Measurements from ENCODE around the gene ZSWIM3.
"Not testable (repeated sequence)": the region's sequence is repeated elsewhere in the genome, so short reads cannot be mapped to it uniquely, and the experiment has no call there.

ZSWIM3 gene

DNA sequence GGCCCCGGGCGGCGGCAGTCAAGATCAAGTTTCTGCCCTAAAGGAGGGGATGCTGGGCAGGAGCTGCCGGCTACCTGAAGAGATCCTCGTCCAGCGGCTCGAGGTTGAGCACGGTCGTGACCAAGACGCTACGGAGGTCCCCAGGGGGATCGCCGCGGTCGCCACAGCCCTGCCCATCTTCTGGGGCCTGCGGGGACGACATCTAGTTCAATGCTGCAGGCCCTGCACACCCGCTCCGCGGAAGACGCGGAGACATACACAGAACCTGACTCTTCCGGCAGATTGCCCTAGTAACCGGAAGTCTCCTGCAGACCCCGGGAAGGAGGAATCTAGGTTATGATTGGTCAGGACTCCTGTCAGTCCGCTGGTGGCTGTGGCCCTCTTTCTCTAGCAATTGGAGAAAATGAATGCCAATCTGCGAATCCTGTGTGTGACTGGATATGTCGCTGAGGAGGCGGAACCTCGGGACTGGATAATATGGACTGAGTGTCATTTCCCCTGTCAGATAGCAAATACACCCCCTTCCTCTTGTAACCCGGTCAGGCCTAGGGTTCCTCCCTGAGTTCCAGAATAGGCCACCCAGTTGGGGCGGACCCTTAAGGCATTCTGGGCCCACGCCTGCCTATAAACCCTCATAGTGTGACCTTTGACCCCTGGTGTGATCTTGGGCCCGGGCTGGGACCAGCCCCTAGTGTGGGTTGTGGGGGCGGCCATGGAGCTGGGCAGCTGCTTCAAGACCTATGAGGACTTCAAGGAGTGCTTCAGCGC is at the start of gene ZSWIM3, which contains the start of gene ACOT8:
Gene ZSWIM3 (plus strand): TSS at position 501 of the 768 bp plus-strand sequence. CDS start 212 bp downstream, at position 713.
Gene ACOT8 (minus strand): TSS at position 279 of the 768 bp plus-strand sequence. CDS start 77 bp downstream, at position 202.
- in situ Hi-C loops (cut with MboI; ENCODE audit: low sequenced_read_pairs), result no loop called here

DNA sequence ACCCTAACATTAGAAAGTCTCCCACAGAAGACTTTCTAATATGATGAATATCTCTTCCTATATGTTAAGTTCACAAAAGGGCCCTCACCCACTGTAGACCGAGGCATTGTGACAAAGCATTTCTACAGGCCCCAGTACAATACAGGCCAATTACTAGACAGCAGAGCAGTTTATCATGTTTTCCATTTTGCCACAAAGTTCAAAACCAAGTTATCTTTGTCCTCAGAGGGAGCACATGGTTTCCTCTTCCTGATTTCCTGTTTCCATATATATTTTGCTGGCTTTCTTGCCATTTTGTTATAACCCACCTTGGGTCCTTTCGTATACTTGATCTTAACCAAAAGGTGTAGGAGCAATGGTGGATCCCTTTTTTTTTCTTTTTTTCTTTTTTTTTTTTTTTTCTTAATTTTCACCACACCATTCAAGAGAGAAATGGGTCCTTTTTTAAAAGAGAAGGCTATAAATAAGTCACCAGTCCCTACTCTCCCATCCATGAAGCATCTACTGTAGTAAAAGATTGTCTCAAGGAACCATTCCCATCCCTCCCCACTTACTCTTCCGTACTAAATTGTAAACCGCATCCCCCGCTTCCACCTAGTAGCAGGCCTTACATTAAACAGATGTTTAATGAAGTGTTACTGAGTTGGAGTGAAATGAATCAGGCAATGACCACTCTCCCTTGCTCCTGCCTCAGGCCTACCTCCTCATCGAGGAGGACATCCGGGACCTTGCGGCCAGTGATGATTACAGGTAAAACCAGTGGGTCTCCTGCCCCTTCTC is 47.0 kb upstream of the ZSWIM3 start:
- in situ Hi-C loops (cut with MboI; ENCODE audit: low sequenced_read_pairs), result no loop called here

DNA sequence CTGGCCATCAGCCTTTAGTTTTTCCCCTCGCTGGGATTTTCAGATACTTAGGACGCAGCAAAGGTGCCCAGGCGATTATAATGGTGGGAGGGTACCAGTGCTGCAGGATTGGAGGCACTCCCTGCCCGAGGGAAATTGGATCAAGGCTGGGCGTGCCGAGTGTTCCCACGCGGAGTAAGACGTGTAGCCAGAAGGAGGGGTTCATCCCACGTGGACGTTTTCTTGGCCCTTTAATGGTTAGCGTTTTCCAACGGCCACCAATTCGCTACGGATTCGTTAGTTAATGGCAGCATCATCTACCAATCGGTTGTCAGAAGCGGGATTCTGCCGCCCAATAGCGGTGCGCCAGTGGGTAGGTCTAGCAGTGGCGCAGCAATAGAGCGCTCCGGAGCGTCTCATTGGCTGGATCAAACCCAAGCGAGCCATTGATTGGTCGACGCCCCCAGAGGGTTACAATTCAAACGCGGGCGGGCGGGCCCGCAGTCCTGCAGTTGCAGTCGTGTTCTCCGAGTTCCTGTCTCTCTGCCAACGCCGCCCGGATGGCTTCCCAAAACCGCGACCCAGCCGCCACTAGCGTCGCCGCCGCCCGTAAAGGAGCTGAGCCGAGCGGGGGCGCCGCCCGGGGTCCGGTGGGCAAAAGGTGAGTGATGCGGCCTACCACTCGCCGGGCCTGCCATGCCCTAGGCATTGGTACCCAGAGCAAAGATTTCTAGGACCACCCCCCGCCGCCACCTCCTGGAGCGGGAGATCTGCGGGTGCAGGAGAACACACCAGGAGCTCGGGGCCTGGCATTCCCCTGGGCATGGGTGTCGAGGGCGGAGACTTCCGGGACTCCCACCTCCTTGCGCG is 45.0 kb upstream of the ZSWIM3 start, which contains the start of gene UBE2C:
Gene UBE2C (plus strand): TSS at position 488 of the 849 bp plus-strand sequence. CDS start 52 bp downstream, at position 540.
- in situ Hi-C loops (cut with MboI; ENCODE audit: low sequenced_read_pairs), result no loop called here

DNA sequence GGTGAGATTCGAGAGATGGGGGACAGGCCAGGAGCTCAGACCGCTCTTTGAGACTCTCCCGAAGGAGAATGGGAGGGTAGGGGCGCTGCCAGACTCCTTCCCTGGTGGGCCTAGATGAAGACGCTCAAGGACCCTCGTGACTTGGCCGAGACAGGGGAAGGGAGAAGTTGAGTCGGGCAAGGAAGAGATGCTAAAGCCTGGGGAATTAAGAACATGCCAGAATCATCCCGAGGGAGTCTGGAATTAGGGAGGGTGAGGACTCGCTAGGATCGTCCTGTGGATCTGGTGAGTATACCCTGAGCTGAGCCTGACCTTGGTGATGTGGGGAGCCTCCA is 44.4 kb upstream of the ZSWIM3 start:
- in situ Hi-C loops (cut with MboI; ENCODE audit: low sequenced_read_pairs), result no loop called here

DNA sequence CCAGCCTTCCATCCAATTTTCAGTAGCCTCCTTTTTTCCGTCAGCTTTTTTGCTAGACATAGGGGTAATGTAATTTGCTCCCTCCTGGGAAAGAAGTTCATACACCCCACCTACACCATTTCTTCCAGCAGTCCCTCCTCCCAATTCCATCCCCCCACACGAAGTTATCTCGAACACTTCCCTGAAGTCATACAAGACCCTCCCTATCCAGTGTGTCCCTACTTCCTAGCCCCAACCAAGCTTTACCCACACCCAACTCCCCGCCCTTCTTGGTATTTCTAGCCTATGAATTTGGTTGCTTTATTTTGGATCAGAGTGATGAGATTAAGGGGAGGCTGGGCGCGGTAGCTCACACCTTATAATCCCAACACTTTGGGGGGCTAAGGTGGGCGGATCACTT is 43.9 kb upstream of the ZSWIM3 start:
- in situ Hi-C loops (cut with MboI; ENCODE audit: low sequenced_read_pairs), result no loop called here

DNA sequence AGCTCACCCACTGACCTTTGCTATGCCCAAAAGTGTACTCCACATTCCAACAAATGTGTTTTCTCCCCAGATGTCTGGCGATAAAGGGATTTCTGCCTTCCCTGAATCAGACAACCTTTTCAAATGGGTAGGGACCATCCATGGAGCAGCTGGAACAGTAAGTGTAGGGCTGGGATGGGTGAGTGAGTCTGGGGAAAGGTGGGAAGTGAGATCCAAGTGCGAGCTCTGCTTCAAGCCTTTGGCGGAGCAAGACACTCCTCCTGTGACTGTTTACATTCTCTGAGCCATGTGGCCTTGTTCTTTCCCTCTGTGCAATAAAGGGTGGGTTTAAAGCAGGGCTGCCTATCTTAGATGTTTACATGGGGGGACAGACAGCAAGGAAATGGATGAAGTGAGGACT is 43.1 kb upstream of the ZSWIM3 start:
- in situ Hi-C loops (cut with MboI; ENCODE audit: low sequenced_read_pairs), result no loop called here

DNA sequence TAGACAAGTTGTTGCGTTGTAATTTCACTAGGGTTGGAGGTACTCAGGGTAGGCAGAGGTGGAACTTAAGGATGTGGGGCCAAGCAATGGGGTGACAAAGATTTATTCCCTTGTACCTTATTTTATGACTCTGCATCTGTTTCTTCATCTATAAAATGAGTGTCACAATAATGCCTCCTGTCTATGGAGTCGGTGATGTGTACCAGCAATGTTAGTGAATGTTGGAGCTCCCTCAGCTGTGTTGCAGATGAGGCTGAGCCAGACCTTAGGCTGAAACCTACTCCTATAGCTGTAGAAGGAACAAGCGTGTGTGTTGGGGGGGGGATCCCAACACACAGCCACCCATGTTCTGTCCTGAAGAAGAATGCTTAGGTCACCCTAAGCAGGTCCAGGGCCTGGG is 40.5 kb upstream of the ZSWIM3 start:
- in situ Hi-C loops (cut with MboI; ENCODE audit: low sequenced_read_pairs), result no loop called here

DNA sequence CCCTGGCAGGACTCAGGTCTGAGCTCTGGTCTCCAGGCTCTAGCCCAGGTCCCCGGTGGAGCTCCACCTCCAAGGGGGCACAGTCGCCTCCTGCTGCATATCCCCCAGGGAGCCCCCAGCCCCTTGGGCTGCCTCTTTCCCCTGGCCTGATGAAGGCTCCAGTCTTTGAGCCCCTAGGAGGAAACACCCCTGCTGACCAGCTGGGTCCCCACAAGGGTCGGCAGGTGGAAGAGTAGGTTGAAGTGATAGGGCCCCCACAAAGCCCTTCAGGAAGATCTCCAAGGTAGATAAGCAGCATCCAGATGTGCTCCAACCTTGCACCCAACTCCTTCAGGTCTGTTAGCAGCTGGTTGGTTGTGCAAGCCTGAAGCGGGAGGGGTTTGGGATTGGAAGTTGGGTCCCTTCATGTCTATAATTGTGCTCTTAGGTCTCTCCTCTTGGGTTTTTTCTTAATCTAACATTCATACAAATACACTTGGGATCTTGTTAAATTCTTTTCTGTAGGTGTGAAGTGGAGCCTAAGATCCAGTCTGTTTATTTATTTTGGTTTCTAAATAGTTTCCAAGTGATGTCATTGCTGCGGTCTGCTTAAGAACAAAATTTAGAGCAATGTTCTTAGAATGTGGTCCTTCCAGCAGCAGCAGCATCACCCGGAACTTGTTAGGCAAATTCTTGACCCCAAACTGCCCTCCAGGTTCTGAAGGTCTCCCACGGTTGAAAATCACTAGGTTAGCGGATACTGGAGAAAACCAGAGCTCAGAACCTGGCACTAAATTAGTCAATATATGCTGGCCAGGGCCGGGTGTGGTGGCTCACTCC is 39.8 kb upstream of the ZSWIM3 start:
- in situ Hi-C loops (cut with MboI; ENCODE audit: low sequenced_read_pairs), result no loop called here

DNA sequence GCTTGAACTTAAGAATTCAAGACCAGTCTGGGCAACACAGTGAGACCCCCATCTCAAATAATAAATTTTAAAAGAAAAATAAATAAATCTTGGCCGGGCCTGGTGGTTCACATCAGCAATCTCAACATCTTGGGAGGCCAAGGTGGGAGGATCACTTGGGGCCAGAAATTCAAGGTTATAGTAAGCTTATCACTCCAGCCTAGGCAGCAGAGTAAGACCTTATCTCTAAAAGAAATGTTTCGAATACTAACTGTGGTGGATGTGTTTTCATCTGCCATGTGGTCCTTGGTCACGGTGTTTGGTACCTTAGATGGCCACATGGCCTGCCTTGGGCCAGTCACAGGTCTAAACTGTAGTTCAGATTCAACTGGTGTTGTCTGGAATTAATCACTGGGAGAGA is 39.2 kb upstream of the ZSWIM3 start:
- in situ Hi-C loops (cut with MboI; ENCODE audit: low sequenced_read_pairs), result no loop called here

DNA sequence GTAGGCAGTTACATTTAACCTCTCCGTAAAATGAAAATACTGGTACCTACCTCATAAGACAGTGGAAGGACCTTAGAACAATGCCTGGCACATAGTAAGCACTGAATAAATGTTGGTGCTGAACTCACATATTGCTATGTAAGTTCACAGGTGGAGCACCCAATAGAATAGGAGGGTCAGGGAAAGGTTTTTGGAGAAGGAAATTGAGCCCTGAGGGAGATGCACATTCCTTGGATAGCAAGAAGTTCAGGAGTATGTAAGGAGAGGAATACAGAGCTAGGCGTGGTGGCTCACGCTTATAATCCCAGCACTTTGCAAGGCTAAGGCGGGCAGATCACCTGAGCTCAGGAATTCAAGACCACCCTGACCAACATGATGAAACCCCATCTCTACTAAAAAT is 37.9 kb upstream of the ZSWIM3 start:
- in situ Hi-C loops (cut with MboI; ENCODE audit: low sequenced_read_pairs), result no loop called here

DNA sequence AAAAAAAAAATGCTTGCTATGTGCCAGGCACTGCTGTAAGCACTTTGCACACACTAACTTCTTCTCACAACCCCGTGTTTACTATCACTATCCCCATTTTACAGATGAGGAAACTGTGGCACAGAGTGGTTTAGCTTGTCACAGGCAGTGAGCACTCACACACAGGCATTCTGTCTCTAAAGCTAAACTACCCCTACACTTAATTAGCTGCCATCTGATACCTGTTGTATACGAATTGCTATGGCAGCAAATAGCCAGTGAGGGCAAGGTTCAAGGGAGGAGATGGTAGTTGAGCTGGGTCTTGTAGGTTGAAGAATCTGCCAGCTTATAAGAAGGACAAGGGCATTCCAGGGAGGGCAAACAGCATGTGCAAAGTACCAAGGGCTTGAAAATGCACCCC is 35.5 kb upstream of the ZSWIM3 start:
- in situ Hi-C loops (cut with MboI; ENCODE audit: low sequenced_read_pairs), result no loop called here

DNA sequence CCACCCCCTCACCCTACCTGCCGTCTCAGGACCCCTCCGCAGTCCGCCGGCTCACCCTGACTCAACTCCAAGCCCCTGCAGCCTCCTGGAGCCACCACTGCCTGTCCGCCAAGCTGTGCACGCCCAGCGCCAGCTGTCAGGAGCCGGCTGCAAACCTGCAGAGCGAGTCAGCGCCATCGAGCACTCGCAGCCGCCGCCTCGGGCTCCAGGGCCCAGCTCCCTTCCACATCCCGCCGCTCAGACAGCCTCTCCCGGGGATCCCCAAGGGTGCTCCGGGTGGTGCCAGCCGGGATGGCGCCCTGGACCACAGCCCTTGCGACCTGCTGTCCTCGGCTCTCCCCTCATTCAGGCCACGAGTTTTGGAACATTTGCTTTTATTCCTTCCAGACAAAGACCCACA is 34.6 kb upstream of the ZSWIM3 start:
- in situ Hi-C loops (cut with MboI; ENCODE audit: low sequenced_read_pairs), result no loop called here

DNA sequence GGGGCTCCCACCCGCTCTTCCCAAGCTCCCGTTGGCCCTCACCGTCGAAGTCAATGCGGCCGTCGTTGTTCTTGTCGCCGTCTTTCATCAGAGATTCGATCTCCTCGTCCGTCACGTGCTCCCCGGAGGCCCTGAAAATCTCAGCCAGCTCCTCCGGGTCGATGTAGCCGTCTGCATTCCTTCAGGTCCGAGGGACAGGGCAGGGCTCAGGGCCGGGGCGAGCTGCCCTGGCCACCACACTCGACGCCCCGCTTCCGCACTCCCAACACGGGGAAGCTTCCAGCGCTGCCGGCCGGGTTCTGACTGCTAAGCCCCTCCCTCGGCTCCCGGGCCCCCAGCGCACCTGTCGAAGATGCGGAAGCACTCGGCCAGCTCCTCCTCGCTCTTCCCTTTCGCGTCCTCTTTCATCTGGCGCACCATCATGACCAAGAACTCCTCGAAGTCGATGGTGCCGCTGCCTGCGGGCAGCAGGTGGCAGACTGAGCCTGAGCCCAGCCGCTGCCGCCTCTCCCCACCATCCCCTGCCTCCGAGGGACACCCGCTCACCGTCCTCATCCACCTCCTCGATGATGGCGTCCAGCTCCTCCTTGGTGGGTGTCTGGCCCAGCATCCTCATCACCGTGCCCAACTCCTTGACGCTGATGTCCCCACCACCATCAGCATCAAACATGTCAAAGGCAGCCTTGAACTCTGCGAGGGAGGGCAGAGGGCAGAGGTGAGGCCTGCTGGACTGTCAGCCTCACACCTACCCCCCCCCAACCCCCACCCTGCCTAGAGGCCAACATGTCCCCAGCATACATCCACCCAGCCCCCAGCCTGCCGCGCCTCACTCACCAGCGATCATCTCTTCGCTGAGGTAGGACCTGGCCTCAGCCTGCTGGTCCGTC is 33.2 kb upstream of the ZSWIM3 start:
- in situ Hi-C loops (cut with MboI; ENCODE audit: low sequenced_read_pairs), result no loop called here

DNA sequence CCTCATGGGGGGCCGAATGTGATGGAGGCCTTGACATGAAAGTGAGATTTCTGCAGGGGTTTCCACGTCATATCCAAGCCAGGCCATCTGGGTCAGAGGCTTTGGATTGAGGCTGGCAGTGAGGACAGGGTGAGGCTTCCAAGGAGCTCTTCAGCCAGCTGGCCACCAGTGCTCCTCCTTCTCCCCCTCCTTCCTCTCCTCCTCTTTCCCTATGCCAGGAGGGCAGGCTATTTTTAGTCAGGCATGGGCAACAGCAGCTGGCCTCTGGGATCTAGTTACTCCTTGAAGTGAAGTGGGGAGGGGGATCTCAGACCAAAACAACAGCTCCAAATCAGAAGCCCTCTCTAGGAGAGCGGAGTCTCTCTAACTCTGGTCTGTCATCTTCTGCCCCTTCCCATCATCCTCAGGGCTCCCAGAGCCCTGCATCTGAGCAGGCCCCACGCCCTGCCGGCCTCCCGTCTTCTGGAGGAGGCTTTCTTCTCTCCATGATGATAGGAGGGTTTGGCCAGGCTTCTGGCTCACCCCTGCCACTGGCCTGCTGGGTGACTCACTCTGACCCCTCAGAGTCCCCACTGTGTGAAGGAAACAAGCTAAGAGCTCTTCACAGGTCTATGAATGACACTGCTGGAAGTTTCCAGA is 30.9 kb upstream of the ZSWIM3 start:
- in situ Hi-C loops (cut with MboI; ENCODE audit: low sequenced_read_pairs), result no loop called here

DNA sequence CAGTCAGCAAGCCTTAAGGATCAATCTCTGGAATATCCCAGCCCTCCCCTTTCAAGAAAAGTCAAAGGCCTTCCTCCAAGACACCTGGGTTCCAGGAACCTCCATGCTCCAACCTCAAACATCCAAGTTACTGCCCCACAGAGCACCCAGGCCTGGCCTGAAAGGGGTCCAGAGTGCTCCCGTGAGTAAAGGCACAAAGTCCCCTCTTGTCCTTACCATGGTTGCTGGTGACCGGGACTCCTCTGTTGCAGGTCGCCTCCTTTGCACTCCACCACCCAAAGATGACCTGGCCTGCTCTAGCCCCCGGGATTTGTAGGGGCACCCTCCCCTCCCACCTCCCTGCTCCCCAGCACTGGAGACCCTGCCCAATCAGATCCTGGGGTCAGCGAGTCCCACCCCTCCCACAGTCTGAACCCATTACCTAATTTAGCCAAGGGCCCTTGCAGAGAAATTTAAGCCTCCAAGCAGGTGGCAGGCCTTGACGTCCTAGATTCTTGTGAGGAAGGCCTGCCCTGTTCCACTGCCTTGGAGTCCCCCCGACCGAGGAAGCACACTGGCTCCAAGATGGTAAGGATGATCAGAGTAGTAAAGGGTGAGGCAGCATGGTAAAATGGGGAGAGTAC is 30.3 kb upstream of the ZSWIM3 start, which contains the start of gene TNNC2:
Gene TNNC2 (minus strand): TSS at position 283 of the 623 bp plus-strand sequence. CDS start 64 bp downstream, at position 219.
- in situ Hi-C loops (cut with MboI; ENCODE audit: low sequenced_read_pairs), result no loop called here

DNA sequence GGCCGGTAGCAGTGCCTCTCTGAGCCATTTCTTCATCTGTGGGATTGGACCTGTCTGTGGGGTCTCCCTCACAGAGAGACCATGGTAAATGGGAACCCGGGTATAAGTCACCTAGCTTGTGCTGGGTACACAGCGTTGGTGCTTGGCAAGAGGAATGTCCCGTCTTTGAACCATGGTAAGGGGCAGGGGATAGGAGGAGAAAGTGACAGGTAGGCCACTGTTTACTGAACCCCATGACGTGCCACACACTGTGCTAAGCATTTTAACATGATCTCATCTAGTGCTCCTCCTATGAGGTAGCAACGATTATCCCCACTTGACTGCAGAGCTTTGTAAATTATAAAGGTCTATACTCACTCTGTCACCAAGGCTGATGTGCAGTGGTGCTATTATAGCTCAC is 29.7 kb upstream of the ZSWIM3 start:
- in situ Hi-C loops (cut with MboI; ENCODE audit: low sequenced_read_pairs), result no loop called here

DNA sequence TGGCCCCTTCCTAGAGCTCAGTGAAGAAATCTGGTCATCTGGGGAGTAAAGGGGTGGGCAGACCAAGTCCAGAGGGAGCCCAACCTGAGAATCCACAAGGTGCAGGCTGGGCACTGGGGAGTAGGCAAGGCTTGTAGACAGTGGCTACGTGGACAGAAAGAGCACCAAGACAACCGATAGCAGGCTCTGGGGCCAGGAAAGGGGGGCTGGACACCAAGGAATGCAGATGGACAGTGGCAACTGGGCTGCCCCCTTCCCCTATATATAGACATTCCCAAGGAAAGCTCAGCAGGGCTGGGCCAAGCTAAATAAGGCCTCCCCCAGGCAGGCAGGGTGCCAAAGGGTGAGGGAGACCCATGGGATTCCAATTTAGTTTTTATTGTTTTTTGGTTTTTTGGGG is 28.8 kb upstream of the ZSWIM3 start:
- in situ Hi-C loops (cut with MboI; ENCODE audit: low sequenced_read_pairs), result no loop called here

DNA sequence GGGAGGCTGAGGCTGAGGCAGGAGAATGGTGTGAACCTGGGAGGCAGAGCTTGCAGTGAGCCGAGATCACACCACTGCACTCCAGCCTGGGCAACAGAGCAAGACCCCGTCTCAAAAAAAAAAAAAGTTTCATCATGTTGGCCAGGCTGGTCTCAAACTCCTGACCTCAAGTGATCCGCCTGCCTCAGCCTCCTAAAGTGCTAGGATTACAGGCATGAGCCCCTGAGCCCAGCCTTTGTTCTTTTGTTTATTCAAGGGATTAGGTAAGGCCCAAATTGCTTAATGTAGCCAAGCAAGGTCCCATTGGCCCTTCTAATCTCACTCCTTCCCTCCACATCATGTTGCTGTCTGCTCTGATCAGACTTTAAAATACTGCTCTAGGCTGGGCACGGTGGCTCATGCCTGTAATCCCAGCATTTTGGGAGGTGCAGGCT is 27.7 kb upstream of the ZSWIM3 start:
- in situ Hi-C loops (cut with MboI; ENCODE audit: low sequenced_read_pairs), result not testable (repeated sequence)

Data from hTERT RPE-1 (cell line).